Medulla oblongata (tissue), 1 donor: ENCODE results near the gene BCL2L12.
A peak's percentile ranks its signal among the peaks of the same experiment; 100 is the strongest.

Experiments used
- DNase-seq: peaks from one replicate; pipeline ENCODE4 v3.0.0-alpha.2; 2015; ENCODE audit errors: extremely low spot score

Gene BCL2L12

GRCh38 chr19:49664171-49665035 is 1.3 kb upstream of the BCL2L12 start:
- peak; percentile 87 for DNase-seq

GRCh38 chr19:49665036-49665350 is 740 bp upstream of the BCL2L12 start:
- DNase-seq, result peak; percentile 10

GRCh38 chr19:49666120-49666444 is 349 bp downstream of the BCL2L12 start:
- DNase-seq, result no peak

GRCh38 chr19:49667473-49667872 is 1.7 kb downstream of the BCL2L12 start:
- no peak for DNase-seq

GRCh38 chr19:49669516-49669915 is 3.8 kb downstream of the BCL2L12 start:
- no peak for DNase-seq

- peak; percentile 80 for DNase-seq
Measured at GRCh38 chr19:49672131-49672919, 6.6 kb downstream of the BCL2L12 start.

GRCh38 chr19:49676136-49676783 is 10.5 kb downstream of the BCL2L12 start:
- DNase-seq, result no peak

GRCh38 chr19:49676784-49677230 is 11.1 kb downstream of the BCL2L12 start:
- peak; percentile 100 for DNase-seq

- peak; percentile 45 for DNase-seq
Measured at GRCh38 chr19:49677231-49677900, 11.6 kb downstream of the BCL2L12 start, which contains the start of gene PRMT1. TSS of gene PRMT1 (plus strand) at chr19:49677271. CDS start at chr19:49677281, 10 bp downstream.

GRCh38 chr19:49677901-49678674 is 12.4 kb downstream of the BCL2L12 start:
- DNase-seq, result peak; percentile 76

- no peak for DNase-seq
Measured at GRCh38 chr19:49678985-49679770, 13.4 kb downstream of the BCL2L12 start.

GRCh38 chr19:49679771-49680413 is 14.2 kb downstream of the BCL2L12 start:
- DNase-seq, result no peak

- peak; percentile 86 for DNase-seq
Measured at GRCh38 chr19:49680421-49681351, 15.0 kb downstream of the BCL2L12 start.

- no peak for DNase-seq
Measured at GRCh38 chr19:49681830-49682229, 16.1 kb downstream of the BCL2L12 start.

GRCh38 chr19:49682274-49682673 is 16.5 kb downstream of the BCL2L12 start:
- no peak for DNase-seq

- DNase-seq, result no peak
Measured at GRCh38 chr19:49683814-49684250, 18.1 kb downstream of the BCL2L12 start.

GRCh38 chr19:49684251-49684982 is 18.7 kb downstream of the BCL2L12 start:
- no peak for DNase-seq
